ENCODE data around the gene NAA16. TPM values are rescaled to one million over a fixed set of nuclear protein-coding genes. Genes with fewer than 3 reads are reported as not detected.

Gene NAA16
- total and polyA plus RNA-seq, 12 donors, result 3.4 to 15.1 (median 8.5) TPM

DNA sequence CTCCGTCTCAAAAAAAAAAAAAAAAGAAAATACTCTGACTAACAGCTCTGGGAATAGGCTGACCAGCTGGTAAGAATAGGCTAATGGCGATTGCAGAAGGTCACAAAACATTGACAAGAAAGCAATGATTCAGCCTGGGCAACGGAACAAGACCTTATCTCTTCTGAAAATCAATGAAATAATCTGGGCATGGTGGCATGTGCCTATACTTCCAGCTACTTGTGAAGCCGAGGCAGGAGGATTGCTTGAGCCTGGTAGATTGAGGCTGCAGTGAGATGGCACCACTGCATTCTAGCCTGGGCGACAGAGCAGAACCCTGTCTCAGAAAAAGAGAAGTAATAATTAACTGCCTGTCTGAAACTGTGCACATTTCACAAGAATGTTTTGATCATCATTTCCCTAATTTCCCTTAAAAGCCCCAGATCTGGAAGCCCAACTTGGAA, 28.9 kb upstream of the NAA16 start:
- TF ChIP-seq CTCF (IDR thresholded peaks at IDR 0.05), result no peak

DNA sequence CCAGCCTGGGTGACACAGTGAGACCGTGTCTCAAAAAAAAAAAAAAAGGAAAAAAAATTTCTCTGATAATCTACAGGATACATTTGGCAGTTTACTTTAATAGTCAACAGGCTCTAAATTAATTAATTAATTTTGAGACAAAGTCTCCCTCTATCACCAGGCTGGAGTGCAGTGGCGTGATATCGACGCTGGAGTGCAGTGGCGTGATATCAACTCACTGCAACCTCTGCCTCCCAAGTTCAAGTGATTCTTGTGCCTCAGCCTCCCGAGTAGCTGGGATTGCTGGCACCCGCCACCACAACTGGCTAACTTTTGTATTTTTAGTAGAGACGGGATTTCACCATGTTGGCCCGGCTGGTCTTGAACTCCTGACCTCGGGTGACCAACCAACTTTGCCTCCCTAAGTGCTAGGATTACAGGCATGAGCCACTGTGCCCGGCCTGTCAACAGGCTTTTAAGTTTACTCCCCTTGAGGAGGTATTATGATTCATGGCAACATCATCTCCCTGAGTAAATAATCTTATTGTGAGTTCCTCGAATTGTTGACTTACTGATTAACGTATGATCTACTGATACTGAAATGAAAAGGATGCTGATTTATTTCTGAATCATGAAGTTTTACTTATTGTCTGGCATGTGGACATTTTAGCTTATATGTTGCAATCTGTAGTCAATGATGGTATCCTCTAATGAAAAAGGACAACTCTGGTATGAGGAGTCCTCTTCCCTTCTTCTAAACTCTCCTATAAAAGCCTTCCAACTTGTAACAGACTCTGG, 26.4 kb upstream of the NAA16 start:
- no peak for TF ChIP-seq CTCF (IDR thresholded peaks at IDR 0.05)
- Histone ChIP-seq H3K4me3 (no peak overlapping the region), H3K27ac (no peak overlapping the region), H3K9me3 (no peaks in the 10 kb centered on the region), H3K4me1 (no peaks in the 10 kb centered on the region), H3K27me3 (no peaks in the 10 kb centered on the region), H3K36me3 (no peaks in the 10 kb centered on the region)
- ATAC-seq (no peak), DNase-seq (no peak)
- 90 to 94% methylated on average over 13 of the region's 13 CpGs for WGBS, 2 donors
- intact Hi-C loops (cut with DNase I), result no loop called here

More for the DNA sequence above, 28.9 kb upstream of the NAA16 start:
- DNase-seq, result no peak
- H3K27ac ChIP-seq, result no peak overlapping the region
- H3K9me3 ChIP-seq, result no peaks in the 10 kb centered on the region
- no peaks in the 10 kb centered on the region for H3K27me3 ChIP-seq
- no peak for ATAC-seq
- 84 to 92% methylated on average over 4 to 5 of the region's 5 CpGs for WGBS, 2 donors
- H3K4me1 ChIP-seq, result no peaks in the 10 kb centered on the region
- H3K36me3 ChIP-seq, result no peaks in the 10 kb centered on the region
- intact Hi-C loops (cut with DNase I), result no loop called here
- no peak overlapping the region for H3K4me3 ChIP-seq

DNA sequence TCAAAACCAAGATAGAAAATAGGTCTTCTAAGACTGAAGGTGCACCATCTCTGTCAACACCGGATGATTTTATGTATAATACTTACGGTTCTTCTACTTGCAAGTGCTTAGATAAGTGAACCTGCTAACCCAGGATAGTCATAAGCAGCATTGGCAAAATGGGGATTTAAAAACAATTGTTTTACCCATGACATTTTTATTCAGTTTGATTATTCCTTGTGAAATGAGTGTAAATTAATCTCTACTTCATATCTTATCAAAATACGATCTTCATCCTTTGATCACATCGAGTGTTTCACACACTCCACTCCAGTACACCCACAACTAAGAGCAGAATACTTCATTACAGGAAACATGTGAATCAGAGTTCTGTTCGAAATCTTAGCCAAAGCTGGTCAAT, 24.7 kb upstream of the NAA16 start:
- 89 to 90% methylated on average over 5 of the region's 5 CpGs for WGBS, 2 donors
- ATAC-seq (no peak), DNase-seq (no peak)
- H3K4me3 ChIP-seq, result no peak overlapping the region
- no peak for TF ChIP-seq CTCF (IDR thresholded peaks at IDR 0.05)
- no peaks in the 10 kb centered on the region for H3K27me3 ChIP-seq
- no peaks in the 10 kb centered on the region for H3K4me1 ChIP-seq
- intact Hi-C loops (cut with DNase I), result no loop called here
- no peak overlapping the region for H3K27ac ChIP-seq
- no peaks in the 10 kb centered on the region for H3K9me3 ChIP-seq
- H3K36me3 ChIP-seq, result no peaks in the 10 kb centered on the region

DNA sequence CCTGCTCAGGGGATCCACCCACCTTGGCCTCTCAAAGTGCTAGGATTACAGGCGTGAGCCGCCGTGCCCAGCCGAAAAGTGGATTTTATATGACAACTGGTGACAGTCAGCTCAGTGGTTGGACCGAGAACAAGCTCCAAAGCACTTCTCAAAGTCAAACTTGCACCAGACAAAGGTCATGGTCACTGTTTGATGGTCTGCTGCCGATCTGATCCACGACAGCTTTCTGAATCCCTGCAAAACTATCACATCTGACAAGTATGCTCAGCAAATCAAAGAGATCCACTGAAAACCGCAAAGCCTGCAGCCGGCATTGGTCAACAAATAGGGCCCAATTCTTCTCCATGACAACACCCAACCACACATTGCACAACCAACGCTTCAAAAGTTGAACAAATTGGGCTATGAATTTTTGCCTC, 21.6 kb upstream of the NAA16 start:
- DNase-seq (no peak), ATAC-seq (no peak)
- 85 to 91% methylated on average over 10 of the region's 10 CpGs for WGBS, 2 donors
- intact Hi-C loops (cut with DNase I), result no loop called here
- Histone ChIP-seq H3K4me3 (no peak overlapping the region), H3K27ac (no peak overlapping the region), H3K4me1 (no peaks in the 10 kb centered on the region), H3K36me3 (no peaks in the 10 kb centered on the region), H3K9me3 (peaks cover 0 to 27% (median 8%) of the 10 kb centered on the region in 11 donors), H3K27me3 (no peaks in the 10 kb centered on the region)
- no peak for TF ChIP-seq CTCF (IDR thresholded peaks at IDR 0.05)
